ENCODE measurements around the gene TM9SF1. TPM values are rescaled to one million over a fixed set of nuclear protein-coding genes. Genes with fewer than 3 reads are reported as not detected.
A peak's percentile ranks its signal among the peaks of the same experiment; 100 is the strongest.
"Not testable (repeated sequence)": the region's sequence is repeated elsewhere in the genome, so short reads cannot be mapped to it uniquely, and the experiment has no call there.

The TM9SF1 gene
- total and polyA plus RNA-seq, 12 donors = 10.8 to 36.4 (median 18.7) TPM

DNA sequence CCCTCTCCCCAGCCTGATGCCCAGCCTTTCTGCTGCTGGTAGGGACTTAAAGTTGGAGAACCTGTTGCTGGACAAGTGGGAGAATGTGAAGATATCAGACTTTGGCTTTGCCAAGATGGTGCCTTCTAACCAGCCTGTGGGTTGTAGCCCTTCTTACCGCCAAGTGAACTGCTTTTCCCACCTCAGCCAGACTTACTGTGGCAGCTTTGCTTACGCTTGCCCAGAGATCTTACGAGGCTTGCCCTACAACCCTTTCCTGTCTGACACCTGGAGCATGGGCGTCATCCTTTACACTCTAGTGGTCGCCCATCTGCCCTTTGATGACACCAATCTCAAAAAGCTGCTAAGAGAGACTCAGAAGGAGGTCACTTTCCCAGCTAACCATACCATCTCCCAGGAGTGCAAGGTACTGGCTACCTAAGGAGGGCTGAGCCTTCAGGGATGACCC, 11.9 kb upstream of the TM9SF1 start:
- DNase-seq = no peak
- 97 to 98% methylated on average over 5 of the region's 5 CpGs for WGBS, 2 donors
- H3K9me3 ChIP-seq = no peaks in the 10 kb centered on the region
- peaks cover 0 to 10% (median 3%) of the 10 kb centered on the region in 9 donors for H3K4me1 ChIP-seq
- no peaks in the 10 kb centered on the region for H3K27me3 ChIP-seq
- H3K4me3 ChIP-seq = no peak overlapping the region
- H3K36me3 ChIP-seq = peaks cover 0 to 86% (median 35%) of the 10 kb centered on the region in 9 donors
- H3K27ac ChIP-seq = no peak overlapping the region
- peak in 1 of 8 donors; percentile 16 for ATAC-seq
- intact Hi-C loops (cut with DNase I) = no loop called here
- TF ChIP-seq, protein P1, sequence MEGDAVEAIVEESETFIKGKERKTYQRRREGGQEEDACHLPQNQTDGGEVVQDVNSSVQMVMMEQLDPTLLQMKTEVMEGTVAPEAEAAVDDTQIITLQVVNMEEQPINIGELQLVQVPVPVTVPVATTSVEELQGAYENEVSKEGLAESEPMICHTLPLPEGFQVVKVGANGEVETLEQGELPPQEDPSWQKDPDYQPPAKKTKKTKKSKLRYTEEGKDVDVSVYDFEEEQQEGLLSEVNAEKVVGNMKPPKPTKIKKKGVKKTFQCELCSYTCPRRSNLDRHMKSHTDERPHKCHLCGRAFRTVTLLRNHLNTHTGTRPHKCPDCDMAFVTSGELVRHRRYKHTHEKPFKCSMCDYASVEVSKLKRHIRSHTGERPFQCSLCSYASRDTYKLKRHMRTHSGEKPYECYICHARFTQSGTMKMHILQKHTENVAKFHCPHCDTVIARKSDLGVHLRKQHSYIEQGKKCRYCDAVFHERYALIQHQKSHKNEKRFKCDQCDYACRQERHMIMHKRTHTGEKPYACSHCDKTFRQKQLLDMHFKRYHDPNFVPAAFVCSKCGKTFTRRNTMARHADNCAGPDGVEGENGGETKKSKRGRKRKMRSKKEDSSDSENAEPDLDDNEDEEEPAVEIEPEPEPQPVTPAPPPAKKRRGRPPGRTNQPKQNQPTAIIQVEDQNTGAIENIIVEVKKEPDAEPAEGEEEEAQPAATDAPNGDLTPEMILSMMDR (IDR thresholded peaks at IDR 0.05) = no peak

DNA sequence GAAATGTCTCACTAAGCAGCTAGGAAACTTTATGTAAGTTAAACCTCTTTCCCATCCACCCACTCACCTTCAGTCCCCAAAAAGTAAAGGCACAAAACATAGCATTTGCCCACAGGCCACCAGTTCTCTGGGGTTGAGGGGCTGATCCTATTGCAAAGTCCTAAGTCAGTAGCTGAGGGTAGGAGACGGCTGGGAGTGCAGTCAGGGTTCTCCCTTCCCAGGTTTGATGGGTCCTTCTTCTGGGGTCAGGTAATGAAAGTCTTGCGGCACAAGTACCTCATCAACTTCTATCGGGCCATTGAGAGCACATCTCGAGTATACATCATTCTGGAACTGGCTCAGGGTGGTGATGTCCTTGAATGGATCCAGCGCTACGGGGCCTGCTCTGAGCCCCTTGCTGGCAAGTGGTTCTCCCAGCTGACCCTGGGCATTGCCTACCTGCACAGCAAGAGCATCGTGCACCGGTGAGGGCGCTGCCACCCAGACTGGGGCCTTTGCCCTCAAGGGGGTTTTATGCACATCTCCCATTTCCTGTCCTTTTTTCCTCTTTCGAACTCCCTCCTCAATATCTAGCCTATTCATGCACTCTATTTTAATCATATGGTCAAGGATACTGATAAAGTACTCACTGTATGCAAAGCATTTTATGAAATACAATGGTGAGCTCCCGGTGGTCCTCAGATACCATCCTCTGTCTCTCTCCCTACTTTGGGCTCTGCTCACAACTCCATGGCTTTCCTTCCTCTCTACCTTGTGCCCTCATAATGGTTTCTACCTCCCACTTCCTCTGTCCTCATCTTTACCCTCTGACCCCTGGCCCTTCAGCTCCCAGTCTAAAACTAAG, 11.2 kb upstream of the TM9SF1 start:
- WGBS, 2 donors = 97 to 99% methylated on average over 11 of the region's 11 CpGs
- DNase-seq = no peak
- intact Hi-C loops (cut with DNase I) = no loop called here
- Histone ChIP-seq H3K9me3 (no peaks in the 10 kb centered on the region), H3K36me3 (peaks cover 0 to 90% (median 35%) of the 10 kb centered on the region in 9 donors), H3K27me3 (no peaks in the 10 kb centered on the region), H3K27ac (no peak overlapping the region), H3K4me3 (no peak overlapping the region), H3K4me1 (peaks cover 0 to 4% (median 0%) of the 10 kb centered on the region in 9 donors)
- TF ChIP-seq, protein P1 (IDR thresholded peaks at IDR 0.05) = no peak
- no peak for ATAC-seq

DNA sequence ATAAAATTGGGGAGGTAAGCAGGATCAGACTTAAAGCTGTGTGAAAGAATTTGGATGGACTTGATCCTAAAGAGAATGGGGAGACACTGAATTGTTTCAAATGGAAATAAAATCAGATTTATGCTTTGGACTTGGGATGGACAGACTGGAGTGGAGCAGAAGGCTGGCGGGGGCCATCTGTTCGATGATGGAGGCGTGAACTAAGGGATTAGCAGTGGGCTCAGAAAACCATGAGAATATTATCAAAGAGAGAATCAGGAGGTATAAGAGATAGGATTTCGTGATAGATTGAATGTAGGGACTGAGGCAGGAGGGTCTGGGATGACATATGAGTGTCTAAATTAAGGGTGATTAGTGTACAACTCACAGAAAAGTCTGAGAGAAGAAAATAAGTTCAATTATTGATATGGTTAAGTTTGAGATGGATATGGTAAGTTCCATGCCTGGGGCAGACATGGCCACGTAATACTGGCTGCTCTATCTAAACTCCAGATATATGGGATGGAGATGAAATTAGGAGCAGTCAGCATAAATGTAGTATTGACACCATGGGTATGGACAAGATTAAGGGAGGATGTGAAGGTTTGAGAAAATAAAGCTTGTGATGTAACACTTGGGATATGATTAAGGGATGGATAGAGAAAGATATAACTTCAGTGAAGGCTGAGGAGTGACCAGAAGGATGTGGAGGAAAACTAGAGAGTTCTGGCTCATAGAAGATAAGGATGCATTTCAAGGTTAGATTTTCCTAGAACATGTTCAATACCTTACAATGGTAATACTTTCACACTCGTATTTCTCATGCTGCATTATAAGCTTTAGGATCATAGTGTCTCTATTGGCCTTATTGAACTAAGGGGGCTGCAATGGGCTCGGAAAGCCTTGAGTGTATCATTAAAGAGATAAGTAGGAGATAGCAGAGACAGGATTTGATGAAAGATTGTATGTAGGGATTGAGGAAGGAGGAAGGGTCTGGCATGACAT, 9.2 kb upstream of the TM9SF1 start:
- TF ChIP-seq, protein P1 (IDR thresholded peaks at IDR 0.05) = no peak
- peaks cover 0 to 85% (median 29%) of the 10 kb centered on the region in 9 donors for H3K36me3 ChIP-seq
- intact Hi-C loops (cut with DNase I) = no loop called here
- H3K27me3 ChIP-seq = no peaks in the 10 kb centered on the region
- no peak for DNase-seq
- 95 to 96% methylated on average over 7 of the region's 7 CpGs for WGBS, 2 donors
- H3K4me3 ChIP-seq = no peak overlapping the region
- no peak overlapping the region for H3K27ac ChIP-seq
- ATAC-seq = no peak
- no peaks in the 10 kb centered on the region for H3K9me3 ChIP-seq
- peaks cover 0 to under 1% (median 0%) of the 10 kb centered on the region in 9 donors for H3K4me1 ChIP-seq

DNA sequence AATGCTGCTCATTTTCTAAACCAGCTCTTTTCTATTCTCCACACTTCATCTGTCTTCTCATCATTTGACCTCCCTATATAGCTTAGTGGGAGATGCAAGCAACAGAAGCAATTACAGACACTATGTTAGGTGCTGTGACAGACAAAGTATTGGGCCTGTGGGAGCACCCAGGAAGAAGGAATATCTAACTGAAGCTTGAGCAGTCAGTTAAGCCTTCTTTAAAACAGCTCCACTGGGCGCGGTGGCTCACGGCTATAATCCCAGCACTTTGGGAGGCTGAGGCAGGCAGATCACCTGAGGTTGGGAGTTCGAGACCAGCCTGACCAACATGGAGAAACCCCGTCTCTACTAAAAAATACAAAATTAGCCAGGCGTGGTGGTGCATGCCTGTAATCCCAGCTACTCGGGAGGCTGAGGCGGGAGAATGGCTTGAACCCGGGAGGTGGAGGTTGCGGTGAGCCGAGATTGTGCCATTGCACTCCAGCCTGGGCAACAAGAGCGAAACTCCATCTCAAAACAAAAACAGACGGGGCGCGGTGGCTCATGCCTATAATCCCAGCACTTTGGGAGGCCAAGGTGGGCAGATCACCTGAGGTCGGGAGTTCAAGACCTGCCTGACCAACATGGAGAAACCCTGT, 8.1 kb upstream of the TM9SF1 start:
- ATAC-seq; H3K9me3 ChIP-seq; H3K4me3 ChIP-seq; H3K27me3 ChIP-seq; intact Hi-C loops (cut with DNase I); DNase-seq; H3K27ac ChIP-seq: not testable (repeated sequence)
- Histone ChIP-seq H3K36me3 (peaks cover 0 to 77% (median 29%) of the 10 kb centered on the region in 9 donors), H3K4me1 (peaks cover 0 to 11% (median 0%) of the 10 kb centered on the region in 9 donors)
- WGBS, 2 donors = 97 to 98% methylated on average over 15 to 16 of the region's 16 CpGs

DNA sequence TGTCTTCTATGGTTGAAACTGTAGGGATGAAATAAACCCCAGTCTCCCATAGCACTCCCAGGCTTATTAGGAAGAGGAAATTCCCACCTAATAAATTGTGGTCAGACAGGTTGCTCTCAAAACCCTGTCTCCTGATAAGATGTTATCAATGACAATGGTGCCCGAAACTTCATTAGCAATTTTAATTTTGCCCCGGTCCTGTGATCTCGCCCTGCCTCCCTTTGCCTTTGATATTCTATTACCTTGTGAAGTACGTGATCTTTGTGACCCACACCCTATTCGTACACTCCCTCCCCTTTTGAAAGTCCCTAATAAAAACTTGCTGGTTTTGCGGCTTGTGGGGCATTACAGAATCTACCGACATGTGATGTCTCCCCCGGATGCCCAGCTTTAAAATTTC, 7.3 kb upstream of the TM9SF1 start:
- H3K36me3 ChIP-seq = peaks cover 0 to 68% (median 21%) of the 10 kb centered on the region in 9 donors
- 90 to 91% methylated on average over 8 of the region's 8 CpGs for WGBS, 2 donors
- intact Hi-C loops (cut with DNase I); H3K27ac ChIP-seq; DNase-seq; ATAC-seq; H3K9me3 ChIP-seq; H3K27me3 ChIP-seq; H3K4me3 ChIP-seq: not testable (repeated sequence)
- H3K4me1 ChIP-seq = peaks cover 0 to 12% (median 4%) of the 10 kb centered on the region in 9 donors
